KMS-11 (cell line): ENCODE data around the gene XRN2.
A peak's percentile ranks its signal among the peaks of the same experiment; 100 is the strongest.

Experiments
- H2AFZ ChIP-seq: fragments of 200-600 bp; sonication (generic); 2 replicates; pipeline ENCODE4 v1.6.1; 2016; ENCODE audit warnings: antibody characterized with exemption, mixed run types, low read depth
- H3K27ac ChIP-seq: fragments of 200-600 bp; sonication (generic); 2 replicates; pipeline ENCODE4 v1.6.1; 2016; ENCODE audit warnings: mild to moderate bottlenecking, mixed run types
- H3K27me3 ChIP-seq: fragments of 200-600 bp; sonication (generic); 2 replicates; pipeline ENCODE4 v1.6.1; 2017; ENCODE audit warnings: mild to moderate bottlenecking, low read depth, mixed run types, moderate library complexity; ENCODE audit not compliant: insufficient read depth
- H3K36me3 ChIP-seq: fragments of 200-600 bp; sonication (generic); 2 replicates; pipeline ENCODE4 v1.6.1; 2017; ENCODE audit warnings: mild to moderate bottlenecking, mixed run types; ENCODE audit not compliant: insufficient read depth
- H3K4me1 ChIP-seq: fragments of 200-600 bp; sonication (generic); 2 replicates; pipeline ENCODE4 v1.6.1; 2016; ENCODE audit warnings: mild to moderate bottlenecking, low read depth, mixed run types; ENCODE audit not compliant: poor library complexity, severe bottlenecking
- H3K4me2 ChIP-seq: fragments of 200-600 bp; sonication (generic); 2 replicates; pipeline ENCODE4 v1.7.0; 2016; ENCODE audit warnings: mild to moderate bottlenecking, mixed run types
- H3K4me3 ChIP-seq: fragments of 200-600 bp; sonication (generic); IDR thresholded peaks from 2 replicates; pipeline ENCODE4 v1.6.1; 2017; ENCODE audit warnings: low read depth, low read length, mixed read lengths; ENCODE audit not compliant: insufficient read depth
- H3K79me2 ChIP-seq: fragments of 200-600 bp; sonication (generic); 2 replicates; pipeline ENCODE4 v1.6.1; 2016; ENCODE audit warnings: low read depth, mixed run types; ENCODE audit not compliant: insufficient read depth
- H3K9ac ChIP-seq: fragments of 200-600 bp; sonication (generic); 2 replicates; pipeline ENCODE4 v1.6.1; 2016; ENCODE audit warnings: mild to moderate bottlenecking, mixed run types
- H4K20me1 ChIP-seq: fragments of 200-600 bp; sonication (generic); 2 replicates; pipeline ENCODE4 v1.6.1; 2016; ENCODE audit warnings: mild to moderate bottlenecking, mixed run types; ENCODE audit not compliant: insufficient read depth
- CTCF ChIP-seq: fragments of 200-600 bp; sonication (generic); conservative IDR thresholded peaks from 2 replicates; pipeline ENCODE4 v1.6.1; 2017; ENCODE audit warnings: low read depth, mild to moderate bottlenecking, antibody characterized with exemption, low read length, moderate library complexity, mixed read lengths

XRN2 gene

DNA sequence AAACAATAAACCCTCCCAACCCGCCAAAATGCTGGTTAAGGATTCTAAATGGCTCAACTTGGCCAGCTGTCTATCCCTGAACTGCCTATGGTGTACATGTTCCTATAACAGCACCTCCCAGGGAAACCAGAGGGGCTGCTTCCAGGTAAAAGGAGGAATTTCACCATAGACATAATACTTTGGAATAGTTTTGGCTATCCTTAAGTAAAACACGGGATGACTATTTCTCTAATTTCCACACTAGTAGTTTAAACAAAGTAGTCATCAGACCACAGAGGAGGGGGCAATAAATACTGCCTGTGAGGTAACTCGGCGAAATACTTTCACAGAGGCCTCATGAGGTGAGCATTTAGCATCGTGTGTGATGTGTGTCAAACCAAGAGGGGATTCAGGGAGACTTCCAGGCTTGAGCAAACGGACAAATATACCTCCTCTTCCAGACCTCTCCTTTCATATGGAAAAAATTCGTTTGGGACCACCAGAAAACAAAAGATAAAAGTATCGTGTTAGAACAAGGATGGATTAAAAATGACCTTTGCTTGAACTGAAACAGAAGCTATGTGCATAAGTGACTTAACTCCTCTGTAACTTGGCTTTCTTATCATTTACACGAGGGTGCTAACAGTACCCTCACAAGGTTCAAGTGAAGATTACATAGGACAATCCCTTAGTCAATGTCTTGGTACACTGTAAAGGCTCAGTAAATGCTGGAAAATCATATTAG lies 1.0 kb upstream of the XRN2 start:
- Histone ChIP-seq H3K4me3 (no peak overlapping the region), H3K9ac (peak overlapping the region; percentile 92; the same call in 1 of the 2 replicates), H3K27me3 (no peaks in the 10 kb centered on the region), H3K27ac (0 out of 2 replicates have a peak overlapping the region, but pooled peaks have one; percentile 87), H3K36me3 (no peaks in the 10 kb centered on the region), H3K4me1 (peaks cover 6% of the 10 kb centered on the region), H3K4me2 (peak overlapping the region; percentile 91), H4K20me1 (0 out of 2 replicates have a peak, but pooled peaks cover 4% of the 10 kb centered on the region), H2AFZ (peak overlapping the region; percentile 66), H3K79me2 (peaks cover 18% of the 10 kb centered on the region)
- TF ChIP-seq CTCF: no peak

- Histone ChIP-seq H3K4me1 (peaks cover 6% of the 10 kb centered on the region), H4K20me1 (0 out of 2 replicates have a peak, but pooled peaks cover 4% of the 10 kb centered on the region), H3K4me3 (no peak overlapping the region), H2AFZ (peak overlapping the region; percentile 66), H3K27me3 (no peaks in the 10 kb centered on the region), H3K27ac (peak overlapping the region; percentile 87), H3K79me2 (peaks cover 18% of the 10 kb centered on the region), H3K9ac (peak overlapping the region; percentile 92), H3K36me3 (no peaks in the 10 kb centered on the region), H3K4me2 (peak overlapping the region; percentile 91)
- no peak for TF ChIP-seq CTCF
Measured at GRCh38 chr20:21302664-21303060, 469 bp upstream of the XRN2 start.

GRCh38 chr20:21303872-21304586 lies 898 bp downstream of the XRN2 start:
- TF ChIP-seq CTCF: no peak
- Histone ChIP-seq H2AFZ (peak overlapping the region; percentile 66; the same call in 1 of the 2 replicates), H3K27me3 (no peaks in the 10 kb centered on the region), H3K4me3 (no peak overlapping the region), H3K36me3 (no peaks in the 10 kb centered on the region), H3K4me2 (peak overlapping the region; percentile 80), H3K4me1 (peaks cover 6% of the 10 kb centered on the region), H3K79me2 (peaks cover 29% of the 10 kb centered on the region), H4K20me1 (0 out of 2 replicates have a peak, but pooled peaks cover 4% of the 10 kb centered on the region), H3K9ac (peak overlapping the region; percentile 92; the same call in 1 of the 2 replicates), H3K27ac (peak overlapping the region; percentile 87; the same call in 1 of the 2 replicates)

DNA sequence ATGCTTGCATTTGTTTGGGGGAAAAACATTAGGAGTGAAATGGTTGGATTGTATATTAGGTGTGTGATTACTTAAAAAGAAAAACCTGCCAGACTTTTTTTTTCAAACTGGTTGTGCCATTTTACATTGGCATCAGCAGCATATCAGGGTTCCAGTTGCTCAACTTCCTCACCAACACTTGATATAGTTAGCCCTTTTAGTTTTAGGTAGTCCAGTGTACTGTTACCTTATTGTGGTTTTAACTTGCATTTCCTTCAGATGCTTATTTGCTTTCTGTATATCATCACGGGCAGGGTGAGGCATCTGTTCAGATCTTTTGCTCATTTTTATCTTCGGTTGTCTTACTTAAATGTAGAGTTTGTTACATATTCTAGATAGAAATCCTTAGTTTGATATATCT lies 5.2 kb downstream of the XRN2 start:
- no peaks in the 10 kb centered on the region for H3K36me3 ChIP-seq
- H3K4me2 ChIP-seq: no peak overlapping the region
- H3K27ac ChIP-seq: no peak overlapping the region
- no peak overlapping the region for H3K4me3 ChIP-seq
- H3K79me2 ChIP-seq: peaks cover 71% of the 10 kb centered on the region
- no peaks in the 10 kb centered on the region for H3K27me3 ChIP-seq
- no peak for TF ChIP-seq CTCF
- H2AFZ ChIP-seq: no peak overlapping the region
- peaks cover 22% of the 10 kb centered on the region for H3K4me1 ChIP-seq
- no peak overlapping the region for H3K9ac ChIP-seq
- peaks cover 9% of the 10 kb centered on the region; the same call in 1 of the 2 replicates for H4K20me1 ChIP-seq
